H9 (cell line): ENCODE measurements around the gene HRAS. TPM values are rescaled to one million over a fixed set of nuclear protein-coding genes. Genes with fewer than 3 reads are reported as not detected.

ENCODE experiments used
- DNase-seq: peaks from one replicate; pipeline ENCODE4 v3.0.0-alpha.2; 2017
- H2AFZ ChIP-seq: one replicate; pipeline ENCODE4 v1.6.1; 2013; ENCODE audit warnings: mild to moderate bottlenecking, low read length, control low read depth, moderate library complexity
- H2AK5ac ChIP-seq: 2 replicates; pipeline ENCODE4 v1.6.1; 2013; ENCODE audit warnings: low read length, control low read depth, mixed read lengths; ENCODE audit not compliant: insufficient read length
- H2BK120ac ChIP-seq: one replicate; pipeline ENCODE4 v1.6.1; 2013; ENCODE audit warnings: low read depth, mild to moderate bottlenecking, low read length, control low read depth, inconsistent platforms; ENCODE audit not compliant: poor library complexity, severe bottlenecking
- H2BK12ac ChIP-seq: 2 replicates; pipeline ENCODE4 v1.6.1; 2013; ENCODE audit warnings: low read length, control low read depth, mixed read lengths, low read depth; ENCODE audit not compliant: insufficient read length
- H2BK15ac ChIP-seq: 2 replicates; pipeline ENCODE4 v1.6.1; 2013; ENCODE audit warnings: low read depth, low read length, control low read depth
- H2BK20ac ChIP-seq: one replicate; pipeline ENCODE4 v1.6.1; 2013; ENCODE audit warnings: low read depth, mild to moderate bottlenecking, low read length, control low read depth, inconsistent platforms; ENCODE audit not compliant: poor library complexity, severe bottlenecking
- H2BK5ac ChIP-seq: 2 replicates; pipeline ENCODE4 v1.6.1; 2013; ENCODE audit warnings: low read length, control low read depth, mixed read lengths; ENCODE audit not compliant: insufficient read length
- H3K14ac ChIP-seq: 2 replicates; pipeline ENCODE4 v1.6.1; 2013; ENCODE audit warnings: low read length, control low read depth; ENCODE audit not compliant: insufficient read depth
- H3K18ac ChIP-seq: 2 replicates; pipeline ENCODE4 v1.6.1; 2013; ENCODE audit warnings: low read depth, mild to moderate bottlenecking, mixed read lengths, low read length, control low read depth; ENCODE audit not compliant: insufficient read length
- H3K23ac ChIP-seq: 2 replicates; pipeline ENCODE4 v1.6.1; 2013; ENCODE audit warnings: low read length, control low read depth, mixed read lengths, low read depth; ENCODE audit not compliant: insufficient read length
- H3K23me2 ChIP-seq: 2 replicates; pipeline ENCODE4 v1.6.1; 2013; ENCODE audit warnings: low read depth, mild to moderate bottlenecking, mixed read lengths, low read length, control low read depth; ENCODE audit not compliant: insufficient read length, poor library complexity, severe bottlenecking
- H3K27ac ChIP-seq: 2 replicates; pipeline ENCODE4 v1.5.1; 2013; ENCODE audit warnings: low read length, control low read depth, mixed read lengths, low read depth; ENCODE audit not compliant: insufficient read length
- H3K27me3 ChIP-seq: 2 replicates; pipeline ENCODE4 v1.6.1; 2013; ENCODE audit warnings: low read length, control low read depth, inconsistent platforms; ENCODE audit not compliant: insufficient read depth
- H3K4ac ChIP-seq: 2 replicates; pipeline ENCODE4 v1.6.1; 2013; ENCODE audit warnings: low read depth, mild to moderate bottlenecking, control low read depth, inconsistent platforms, low read length, moderate library complexity
- H3K4me1 ChIP-seq: 2 replicates; pipeline ENCODE4 v1.6.1; 2013; ENCODE audit warnings: low read length, control low read depth, inconsistent platforms; ENCODE audit not compliant: insufficient read depth
- H3K4me2 ChIP-seq: 2 replicates; pipeline ENCODE4 v1.6.1; 2013; ENCODE audit warnings: low read length, control low read depth, mixed read lengths; ENCODE audit not compliant: insufficient read length, insufficient read depth
- H3K56ac ChIP-seq: 2 replicates; pipeline ENCODE4 v1.6.1; 2013; ENCODE audit warnings: low read depth, mild to moderate bottlenecking, mixed read lengths, low read length, control low read depth; ENCODE audit not compliant: insufficient read length
- H3K79me1 ChIP-seq: 2 replicates; pipeline ENCODE4 v1.6.1; 2013; ENCODE audit warnings: low read depth, mild to moderate bottlenecking, moderate library complexity, low read length, control low read depth, inconsistent platforms; ENCODE audit not compliant: insufficient read depth, poor library complexity, severe bottlenecking
- H3K79me2 ChIP-seq: 2 replicates; pipeline ENCODE4 v1.6.1; 2013; ENCODE audit warnings: low read length, control low read depth, inconsistent platforms; ENCODE audit not compliant: insufficient read depth
- H3K9ac ChIP-seq: 2 replicates; pipeline ENCODE4 v1.6.1; 2013; ENCODE audit warnings: low read length, control low read depth, mixed read lengths; ENCODE audit not compliant: insufficient read length; ENCODE audit errors: extremely low read depth
- H3K9me3 ChIP-seq: one replicate; pipeline ENCODE4 v1.6.1; 2013; ENCODE audit warnings: low read depth, low read length, inconsistent platforms; ENCODE audit not compliant: control insufficient read depth
- H3T11ph ChIP-seq: one replicate; pipeline ENCODE4 v1.6.1; 2013; ENCODE audit warnings: mild to moderate bottlenecking, low read length, control low read depth, inconsistent platforms
- H4K20me1 ChIP-seq: one replicate; pipeline ENCODE4 v1.6.1; 2013; ENCODE audit not compliant: control insufficient read depth, insufficient read length, insufficient read depth
- H4K5ac ChIP-seq: 2 replicates; pipeline ENCODE4 v1.6.1; 2013; ENCODE audit warnings: low read depth, mild to moderate bottlenecking, mixed read lengths, low read length, control low read depth; ENCODE audit not compliant: insufficient read length
- H4K8ac ChIP-seq: replicated peaks from 2 replicates; pipeline ENCODE4 v1.6.1; 2013; ENCODE audit warnings: low read length, control low read depth, mixed read lengths, low read depth; ENCODE audit not compliant: insufficient read length
- H4K91ac ChIP-seq: 2 replicates; pipeline ENCODE4 v1.6.1; 2013; ENCODE audit warnings: low read depth, mild to moderate bottlenecking, moderate library complexity, mixed read lengths, low read length, control low read depth; ENCODE audit not compliant: insufficient read length
- H3K27ac Mint-ChIP-seq, 3 experiments: 2 replicates in 2 of 3; 3 replicates in 1 of 3; pipeline ENCODE4 v1.8.0; 2020 to 2021; ENCODE audit warnings: mixed read lengths in 3 of 3, mild to moderate bottlenecking in 1 of 3, moderate library complexity in 1 of 3
- H3K27me3 Mint-ChIP-seq: 2 replicates; pipeline ENCODE4 v1.8.0; 2021; ENCODE audit warnings: low read depth, mild to moderate bottlenecking, moderate library complexity, mixed read lengths
- H3K36me3 Mint-ChIP-seq, 3 experiments: 2 replicates in 2 of 3; 3 replicates in 1 of 3; pipeline ENCODE4 v1.8.0; 2020 to 2021; ENCODE audit warnings: low read depth in 3 of 3, mixed read lengths in 3 of 3; ENCODE audit not compliant: insufficient read depth in 1 of 3
- H3K4me1 Mint-ChIP-seq, 2 experiments: 2 replicates each; pipeline ENCODE4 v1.8.0; 2020; ENCODE audit warnings: mixed read lengths in 2 of 2
- H3K4me3 Mint-ChIP-seq, 2 experiments: 2 replicates in 1 of 2; 3 replicates in 1 of 2; pipeline ENCODE4 v1.8.0; 2020 to 2021; ENCODE audit warnings: mild to moderate bottlenecking in 2 of 2, mixed read lengths in 2 of 2, moderate library complexity in 1 of 2
- H3K9me3 Mint-ChIP-seq, 2 experiments: 2 replicates in 1 of 2; 3 replicates in 1 of 2; pipeline ENCODE4 v1.8.0; 2020; ENCODE audit warnings: mild to moderate bottlenecking in 2 of 2, mixed read lengths in 2 of 2, moderate library complexity in 1 of 2
- CTCF ChIP-seq: fragments of 200-600 bp; sonication (generic); conservative IDR thresholded peaks from 3 replicates; pipeline ENCODE4 v1.8.0; 2021; ENCODE audit warnings: antibody characterized with exemption, mild to moderate bottlenecking
- WGBS: extraction: QIAGEN DNeasy Blood & Tissue Kit; methylation state at CpG from one replicate; pipeline ENCODE4 v1.1.7; 2013; ENCODE audit warnings: missing lambda C conversion rate, low lambda C conversion rate, mixed read lengths; ENCODE audit not compliant: insufficient read length; ENCODE audit errors: extremely low coverage; 5-methylcytosine and 5-hydroxymethylcytosine counted together
- total RNA-seq: library from RNA; stranded (reverse); gene quantifications from 2 replicates; pipeline ENCODE4 v1.2.1, GENCODE V29; 2021

The HRAS gene
- total RNA-seq, 1 experiment from 2014 or later = 61.8 TPM

- no peak overlapping the region for H2BK5ac ChIP-seq
- no peak for TF ChIP-seq CTCF
- no peaks in the 10 kb centered on the region for H4K20me1 ChIP-seq
- no CpG with 5 or more reads among the region's 10 CpGs for WGBS
- no peaks in the 10 kb centered on the region for H3K27me3 ChIP-seq
- Mint-ChIP-seq H3K9me3 (peaks cover 27% of the 10 kb centered on the region in 2 experiments), H3K4me1 (peaks cover 3 to 4% of the 10 kb centered on the region in 2 experiments; a peak in 3 of 4 replicates), H3K27me3 (peaks cover 2% of the 10 kb centered on the region), H3K27ac (no peak overlapping the region), H3K36me3 (peaks cover 39 to 48% (median 46%) of the 10 kb centered on the region in 3 experiments), H3K4me3 (no peak overlapping the region)
- no peak overlapping the region for H3K4me2 ChIP-seq
- H3K14ac ChIP-seq = no peak overlapping the region
- H4K8ac ChIP-seq = no peak overlapping the region
- no peak overlapping the region for H3K4ac ChIP-seq
- peaks cover 3% of the 10 kb centered on the region for H3K23me2 ChIP-seq
- no peak overlapping the region for H4K5ac ChIP-seq
- no peaks in the 10 kb centered on the region for H3K79me2 ChIP-seq
- no peak overlapping the region for H3T11ph ChIP-seq
- no peak overlapping the region for H3K18ac ChIP-seq
- no peak overlapping the region for H3K9ac ChIP-seq
- no peak for DNase-seq
- no peaks in the 10 kb centered on the region for H3K9me3 ChIP-seq
- no peaks in the 10 kb centered on the region for H3K79me1 ChIP-seq
- H4K91ac ChIP-seq = no peak overlapping the region
- no peak overlapping the region for H3K23ac ChIP-seq
- H2BK15ac ChIP-seq = no peak overlapping the region
- H3K56ac ChIP-seq = no peak overlapping the region
- no peak overlapping the region for H3K27ac ChIP-seq
- H3K4me1 ChIP-seq = no peaks in the 10 kb centered on the region
- H2AFZ ChIP-seq = no peak overlapping the region
- H2BK20ac ChIP-seq = no peak overlapping the region
- no peak overlapping the region for H2BK12ac ChIP-seq
- no peak overlapping the region for H2AK5ac ChIP-seq
- no peak overlapping the region for H2BK120ac ChIP-seq
Measured at GRCh38 chr11:514606-515005, 20.8 kb downstream of the HRAS start.
